HepG2 (cell line): ENCODE results near the gene PASK. TPM values are rescaled to one million over a fixed set of nuclear protein-coding genes. Genes with fewer than 3 reads are reported as not detected.
A peak's percentile ranks its signal among the peaks of the same experiment; 100 is the strongest.

Source experiments
- ARID3A ChIP-seq: IDR thresholded peaks from 2 replicates; pipeline ENCODE4 v1.6.1; 2012; ENCODE audit warnings: low read depth, low read length, improper control_type of control experiment
- MIER2 ChIP-seq: IDR thresholded peaks from 2 replicates; pipeline ENCODE4 v1.6.1; 2016; ENCODE audit warnings: missing biosample characterization, missing genetic modification reagents
- NKX3-1 ChIP-seq: sonication (generic); formaldehyde crosslinking; IDR thresholded peaks from 2 replicates; pipeline ENCODE4 v1.5.0; 2020; ENCODE audit warnings: missing genetic modification reagents
- NR3C1 ChIP-seq: sonication (generic); formaldehyde crosslinking; IDR thresholded peaks from 2 replicates; pipeline ENCODE4 v1.4.0; 2020; ENCODE audit warnings: missing genetic modification reagents
- PREB ChIP-seq: sonication (generic); formaldehyde crosslinking; IDR thresholded peaks from 2 replicates; pipeline ENCODE4 v1.4.0; 2020; ENCODE audit warnings: missing genetic modification reagents
- RORA ChIP-seq: sonication (generic); formaldehyde crosslinking; IDR thresholded peaks from 2 replicates; pipeline ENCODE4 v1.5.0; 2020; ENCODE audit warnings: mild to moderate bottlenecking, missing genetic modification reagents, moderate library complexity
- SNAPC5 ChIP-seq: sonication (generic); formaldehyde crosslinking; IDR thresholded peaks from 2 replicates; pipeline ENCODE4 v1.8.1; 2023; ENCODE audit warnings: mild to moderate bottlenecking, missing genetic modification reagents, borderline replicate concordance
- TSC22D2 ChIP-seq: sonication (generic); formaldehyde crosslinking; IDR thresholded peaks from 2 replicates; pipeline ENCODE4 v1.5.1; 2020; ENCODE audit warnings: missing genetic modification reagents, mild to moderate bottlenecking, borderline replicate concordance
- ZBTB26 ChIP-seq: IDR thresholded peaks from 2 replicates; pipeline ENCODE4 v1.6.1; 2016; ENCODE audit warnings: missing compliant biosample characterization, missing genetic modification reagents, borderline replicate concordance
- ZC3H13 ChIP-seq: sonication (generic); formaldehyde crosslinking; IDR thresholded peaks from 2 replicates; pipeline ENCODE4 v1.8.1; 2023; ENCODE audit warnings: mild to moderate bottlenecking, missing genetic modification reagents, moderate library complexity
- ZNF432 ChIP-seq: sonication (generic); formaldehyde crosslinking; IDR thresholded peaks from 2 replicates; pipeline ENCODE4 v1.5.0; 2020; ENCODE audit warnings: missing genetic modification reagents, mild to moderate bottlenecking, borderline replicate concordance
- ZSCAN31 ChIP-seq: sonication (generic); formaldehyde crosslinking; IDR thresholded peaks from 2 replicates; pipeline ENCODE4 v1.5.0; 2020; ENCODE audit warnings: low read depth, mild to moderate bottlenecking, missing genetic modification reagents
- polyA plus RNA-seq, 8 experiments: library from polyadenylated mRNA; depleted of rRNA in 3 of 8; stranded (reverse) in 7 of 8; unstranded in 1 of 8; fragments of >200 nt; fragmentation: Illumina TruSeq in 4 of 8; extraction: Trizol in 4 of 8; gene quantifications; 2 replicates each; pipeline versions ENCODE4 v1.2.1 to v1.2.3, GENCODE V29; 2011 to 2016; ENCODE audit warnings: low read depth in 4 of 8, missing spikeins in 1 of 8, mixed read lengths in 1 of 8; ENCODE audit not compliant: insufficient read depth in 1 of 8
- total RNA-seq, 5 experiments: library from RNA; depleted of rRNA; stranded (reverse); fragments of >200 nt; fragmentation: Illumina TruSeq; extraction: Trizol; gene quantifications; 2 replicates each; pipeline ENCODE4 v1.2.3, GENCODE V29; 2016; ENCODE audit warnings: low read depth in 1 of 5
- TF ChIP-seq, protein P1 (sequence below): sonication (generic); formaldehyde crosslinking; IDR thresholded peaks from 2 replicates; pipeline ENCODE4 v1.8.0; 2022; ENCODE audit warnings: mild to moderate bottlenecking, missing genetic modification reagents

The PASK gene
- total and polyA plus RNA-seq, 2 of the 13 experiments (the other 11 are each of a cell fraction or from before 2014, with no cell fraction given) = 6.9 to 17.0 TPM

GRCh38 chr2:241103176-241103595 is 46.1 kb downstream of the PASK start (continued):
- TF ChIP-seq ZC3H13 (CRISPR knock-in tag) (0 out of 2 replicates have a peak, but pooled peaks have one; percentile 5), TSC22D2 (CRISPR knock-in tag) (0 out of 2 replicates have a peak, but pooled peaks have one; percentile 47), NR3C1 (CRISPR knock-in tag) (no peak), ZSCAN31 (CRISPR knock-in tag) (no peak), ZNF432 (no peak), SNAPC5 (no peak), ZBTB26 (peak; percentile 22; the same call in 1 of the 2 replicates), RORA (CRISPR knock-in tag) (0 out of 2 replicates have a peak, but pooled peaks have one; percentile 61), NKX3-1 (CRISPR knock-in tag) (no peak), PREB (CRISPR knock-in tag) (no peak), ARID3A (no peak), MIER2 (no peak)
- TF ChIP-seq, protein P1, sequence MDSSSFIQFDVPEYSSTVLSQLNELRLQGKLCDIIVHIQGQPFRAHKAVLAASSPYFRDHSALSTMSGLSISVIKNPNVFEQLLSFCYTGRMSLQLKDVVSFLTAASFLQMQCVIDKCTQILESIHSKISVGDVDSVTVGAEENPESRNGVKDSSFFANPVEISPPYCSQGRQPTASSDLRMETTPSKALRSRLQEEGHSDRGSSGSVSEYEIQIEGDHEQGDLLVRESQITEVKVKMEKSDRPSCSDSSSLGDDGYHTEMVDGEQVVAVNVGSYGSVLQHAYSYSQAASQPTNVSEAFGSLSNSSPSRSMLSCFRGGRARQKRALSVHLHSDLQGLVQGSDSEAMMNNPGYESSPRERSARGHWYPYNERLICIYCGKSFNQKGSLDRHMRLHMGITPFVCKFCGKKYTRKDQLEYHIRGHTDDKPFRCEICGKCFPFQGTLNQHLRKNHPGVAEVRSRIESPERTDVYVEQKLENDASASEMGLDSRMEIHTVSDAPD (CRISPR knock-in tag) = 0 out of 2 replicates have a peak, but pooled peaks have one; percentile 38
